AG04449 (cell line): ENCODE data around the gene CEACAM6.

Source experiments
- CTCF ChIA-PET: fragments of 350-600 bp; formaldehyde crosslinking; extraction: SDS; loops from one replicate; lab custom pipeline; 2021; ENCODE audit warnings: antibody characterized with exemption; lab: Yijun Ruan, JAX
- POLR2A ChIA-PET: fragments of 400-600, 350-600 bp; formaldehyde crosslinking; extraction: SDS; loops from one replicate; lab custom pipeline; 2020; ENCODE audit warnings: antibody characterized with exemption, inconsistent platforms; lab: Yijun Ruan, JAX
- DNase-seq: peaks from one replicate; pipeline ENCODE4 v3.0.0-alpha.2; 2010; ENCODE audit warnings: low read depth, low spot score
- H3K4me3 ChIP-seq: 2 replicates; pipeline ENCODE4 v1.5.1; 2011; ENCODE audit warnings: low read depth, mild to moderate bottlenecking, control low read depth, low read length
- CTCF ChIP-seq: IDR thresholded peaks from one replicate; pipeline ENCODE4 v1.5.1; 2011; ENCODE audit warnings: mild to moderate bottlenecking, moderate library complexity, low read length, control low read depth, inconsistent platforms; ENCODE audit not compliant: insufficient read depth; ENCODE audit errors: missing control alignments

The CEACAM6 gene

DNA sequence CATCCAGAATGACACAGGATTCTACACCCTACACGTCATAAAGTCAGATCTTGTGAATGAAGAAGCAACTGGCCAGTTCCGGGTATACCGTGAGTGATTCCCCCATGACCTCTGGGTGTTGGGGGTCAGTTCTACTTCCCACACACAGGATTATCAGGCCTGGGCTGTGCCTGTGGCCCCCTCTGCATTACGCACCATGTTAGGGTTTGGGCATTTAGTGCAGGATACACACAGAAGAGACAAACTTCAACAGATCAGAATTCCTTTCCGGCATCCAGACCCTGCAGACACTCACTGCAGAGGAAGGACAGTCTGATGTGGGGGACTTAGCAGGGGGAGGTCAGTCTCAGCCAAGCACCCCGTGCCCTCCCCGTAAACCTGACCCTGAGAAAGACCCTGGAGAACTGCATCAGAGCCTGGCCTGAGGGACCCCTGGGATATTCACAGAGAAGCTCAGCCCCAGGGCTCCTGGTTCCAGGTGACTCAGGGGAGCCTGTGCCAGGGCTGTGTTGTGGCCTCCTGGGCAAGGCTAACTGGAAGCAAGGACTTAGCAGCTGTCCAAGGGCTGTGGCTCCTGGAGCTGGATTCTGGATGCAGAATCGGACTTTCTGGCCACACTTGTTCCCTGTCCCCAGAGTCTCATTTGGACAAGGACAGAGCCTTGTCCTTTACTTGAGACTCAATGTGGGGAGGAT, 45.2 kb upstream of the CEACAM6 start:
- no peak for DNase-seq
- no peak for TF ChIP-seq CTCF
- ChIA-PET POLR2A (no interaction called here), CTCF (interaction anchor here (0.9 to 1.6 kb wide), 2 partner anchors 43 to 75 kb away, joined by 3 read pairs; no protein-coding TSS in a partner anchor)
- H3K4me3 ChIP-seq, result no peak overlapping the region

DNA sequence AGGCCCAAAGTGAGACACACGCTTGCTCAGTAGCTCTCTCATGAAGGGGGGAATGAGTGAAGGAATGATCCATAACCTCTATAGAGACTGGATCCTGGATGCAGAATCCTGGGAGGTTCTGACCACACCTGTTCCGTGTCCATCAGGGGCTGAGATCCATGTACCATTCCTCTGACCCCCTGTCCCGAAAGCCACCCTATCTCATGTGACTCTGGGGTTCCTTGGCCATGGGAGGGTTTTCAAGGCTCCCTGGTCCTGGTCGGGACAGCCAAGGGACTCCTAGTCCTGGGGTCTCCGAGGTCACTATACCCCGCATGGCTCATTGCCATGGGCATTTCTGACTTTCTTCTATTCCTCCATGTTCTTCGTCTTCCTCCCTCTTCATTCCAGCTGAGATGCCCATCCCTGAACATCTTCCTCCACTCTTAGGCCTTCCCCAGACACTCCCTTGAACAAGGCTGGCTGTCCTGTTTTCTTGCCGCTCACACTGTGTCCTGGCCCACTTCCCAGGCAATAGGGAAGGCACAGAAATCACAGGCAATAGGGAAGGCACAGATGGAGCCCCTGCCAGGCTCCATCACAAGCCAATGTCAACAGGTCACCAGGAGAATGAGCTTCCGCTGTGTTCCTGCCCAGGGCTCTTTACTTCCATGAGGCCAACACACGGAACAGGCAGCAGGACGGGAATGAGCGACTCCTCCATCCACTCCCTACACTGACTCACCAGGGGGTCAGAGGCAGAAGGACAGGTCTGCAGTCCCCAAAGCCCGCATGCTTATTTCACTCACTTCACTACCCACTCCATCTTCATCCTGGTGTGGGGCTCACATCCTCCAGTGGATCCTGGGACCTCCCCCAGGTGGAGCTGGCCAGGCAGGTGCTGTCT, 43.7 kb upstream of the CEACAM6 start:
- ChIA-PET CTCF (interaction anchor here (1.5 kb wide), 1 partner anchor 69 kb away, joined by 4 read pairs; no protein-coding TSS in a partner anchor), POLR2A (no interaction called here)
- no peak for DNase-seq
- TF ChIP-seq CTCF, result no peak
- H3K4me3 ChIP-seq, result no peak overlapping the region

DNA sequence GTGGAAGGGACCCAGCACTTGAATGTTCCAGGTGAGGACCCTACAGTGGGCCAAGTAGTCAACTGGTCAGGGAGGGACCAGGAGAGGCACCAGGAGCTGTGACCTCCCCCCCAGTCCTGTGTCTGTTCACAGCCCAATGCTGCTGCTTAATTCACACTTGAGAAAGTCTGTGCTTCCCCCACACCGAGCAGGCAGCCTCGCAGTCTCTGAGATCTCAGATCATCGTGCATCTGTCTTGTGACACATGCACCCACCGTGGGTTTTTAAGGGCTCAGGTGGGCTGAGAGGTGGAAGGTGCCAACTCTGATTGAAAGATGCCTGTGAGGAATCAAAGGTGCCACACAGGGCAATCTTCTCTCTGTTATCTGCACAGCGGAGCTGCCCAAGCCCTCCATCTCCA, 40.7 kb upstream of the CEACAM6 start:
- DNase-seq, result no peak
- TF ChIP-seq CTCF, result no peak
- POLR2A ChIA-PET, result no interaction called here
- H3K4me3 ChIP-seq, result no peak overlapping the region
- CTCF ChIA-PET, result no interaction called here

GRCh38 chr19:41718761-41719160, 36.6 kb upstream of the CEACAM6 start:
- no peak for DNase-seq
- POLR2A ChIA-PET, result no interaction called here
- CTCF ChIA-PET, result no interaction called here
- no peak for TF ChIP-seq CTCF
- no peak overlapping the region for H3K4me3 ChIP-seq

DNA sequence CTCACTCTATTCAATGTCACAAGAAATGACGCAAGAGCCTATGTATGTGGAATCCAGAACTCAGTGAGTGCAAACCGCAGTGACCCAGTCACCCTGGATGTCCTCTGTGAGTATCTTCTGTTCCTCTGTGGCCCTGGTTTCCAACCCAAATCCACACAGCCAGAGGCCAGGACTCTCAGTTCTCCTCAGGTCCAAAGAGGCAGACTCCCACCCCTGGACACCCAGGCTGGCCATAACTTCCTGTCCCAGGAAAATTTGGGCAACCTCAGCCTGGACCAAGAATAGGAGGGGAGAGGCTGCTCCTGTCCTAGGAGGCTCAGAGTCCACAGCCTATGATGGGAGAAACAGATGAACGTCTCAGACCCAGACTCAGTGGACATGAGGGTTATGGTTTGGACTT, 35.2 kb upstream of the CEACAM6 start:
- POLR2A ChIA-PET, result no interaction called here
- DNase-seq, result no peak
- no peak for TF ChIP-seq CTCF
- CTCF ChIA-PET, result no interaction called here
- H3K4me3 ChIP-seq, result no peak overlapping the region

- POLR2A ChIA-PET, result no interaction called here
- H3K4me3 ChIP-seq, result no peak overlapping the region
- no peak for DNase-seq
- TF ChIP-seq CTCF, result no peak
- CTCF ChIA-PET, result no interaction called here
These were observed 28.8 kb upstream of the CEACAM6 start for GRCh38 chr19:41726493-41726892.
